Keratinocyte (primary cell): ENCODE data around the gene CRADD. TPM values are rescaled to one million over a fixed set of nuclear protein-coding genes. Genes with fewer than 3 reads are reported as not detected.
"Not testable (repeated sequence)": the region's sequence is repeated elsewhere in the genome, so short reads cannot be mapped to it uniquely, and the experiment has no call there.

Experiments used
- DNase-seq: peaks from one replicate; pipeline ENCODE4 v3.0.0-alpha.2; 2011; ENCODE audit warnings: low read depth, missing footprints, low spot score
- FAIRE-seq: peaks from 2 replicates; lab custom pipeline; 2011; peaks lifted over from hg19 to GRCh38; lab: Jason Lieb, UNC
- H2AFZ ChIP-seq: 2 replicates; pipeline ENCODE4 v1.6.0; 2012; ENCODE audit warnings: low read length, control low read depth, inconsistent platforms; ENCODE audit not compliant: control insufficient read depth
- H3K27ac ChIP-seq: 2 replicates; pipeline ENCODE4 v1.5.1; 2011; ENCODE audit warnings: low read length; ENCODE audit not compliant: control insufficient read depth, insufficient read depth
- H3K27me3 ChIP-seq: 3 replicates; pipeline ENCODE4 v1.6.0; 2011; ENCODE audit warnings: low read length; ENCODE audit not compliant: control insufficient read depth, insufficient read depth; ENCODE audit errors: extremely low read depth
- H3K36me3 ChIP-seq, 2 experiments: 2 replicates in 1 of 2; 3 replicates in 1 of 2; pipeline ENCODE4 v1.5.1; 2011; ENCODE audit warnings: low read length in 2 of 2, mild to moderate bottlenecking in 1 of 2; ENCODE audit not compliant: control insufficient read depth in 2 of 2, insufficient read depth in 2 of 2; ENCODE audit errors: extremely low read depth in 1 of 2
- H3K4me1 ChIP-seq: 3 replicates; pipeline ENCODE4 v1.5.1; 2011; ENCODE audit warnings: low read length; ENCODE audit not compliant: control insufficient read depth, insufficient read depth; ENCODE audit errors: extremely low read depth
- H3K4me2 ChIP-seq: 3 replicates; pipeline ENCODE4 v1.6.0; 2011; ENCODE audit warnings: low read depth, low read length; ENCODE audit not compliant: control insufficient read depth, insufficient read depth; ENCODE audit errors: extremely low read depth
- H3K4me3 ChIP-seq, 3 experiments: fragments of 200-600 bp in 1 of 3; sonication (generic) in 1 of 3; 2 replicates in 2 of 3; 3 replicates in 1 of 3; pipeline ENCODE4 v1.5.1; 2011 to 2016; ENCODE audit warnings: low read length in 3 of 3, mild to moderate bottlenecking in 3 of 3, control low read depth in 2 of 3, inconsistent platforms in 1 of 3, low read depth in 1 of 3, mixed read lengths in 1 of 3, mixed run types in 1 of 3, moderate library complexity in 1 of 3; ENCODE audit not compliant: control insufficient read depth in 2 of 3, insufficient read depth in 2 of 3; ENCODE audit errors: extremely low read depth in 1 of 3
- H3K79me2 ChIP-seq: 2 replicates; pipeline ENCODE4 v1.6.0; 2012; ENCODE audit warnings: low read length; ENCODE audit not compliant: control insufficient read depth, insufficient read depth
- H3K9ac ChIP-seq: 3 replicates; pipeline ENCODE4 v1.6.0; 2011; ENCODE audit warnings: low read length; ENCODE audit not compliant: control insufficient read depth, insufficient read depth; ENCODE audit errors: extremely low read depth
- H3K9me1 ChIP-seq: 3 replicates; pipeline ENCODE4 v1.6.0; 2011; ENCODE audit warnings: low read length; ENCODE audit not compliant: control insufficient read depth, insufficient read depth; ENCODE audit errors: extremely low read depth
- H3K9me3 ChIP-seq: 2 replicates; pipeline ENCODE4 v1.5.1; 2012; ENCODE audit warnings: low read depth, low read length; ENCODE audit not compliant: control insufficient read depth
- H4K20me1 ChIP-seq: 3 replicates; pipeline ENCODE4 v1.6.0; 2011; ENCODE audit warnings: low read length; ENCODE audit not compliant: control insufficient read depth, insufficient read depth; ENCODE audit errors: extremely low read depth
- CTCF ChIP-seq, 3 experiments: IDR thresholded peaks in 1 of 3; conservative IDR thresholded peaks in 1 of 3; optimal IDR thresholded peaks in 1 of 3; 2 replicates in 2 of 3; 3 replicates in 1 of 3; pipeline versions ENCODE3 to v1.5.1; 2011; ENCODE audit warnings: low read length in 3 of 3, mild to moderate bottlenecking in 3 of 3, moderate library complexity in 2 of 3, control low read depth in 1 of 3, inconsistent platforms in 1 of 3; ENCODE audit not compliant: insufficient read depth in 2 of 3; ENCODE audit errors: extremely low read depth in 1 of 3
- EZH2 ChIP-seq: IDR thresholded peaks from one replicate; pipeline ENCODE4 v1.6.1; 2012; ENCODE audit warnings: inconsistent platforms, mild to moderate bottlenecking, low read length, moderate library complexity
- dilution Hi-C: fragments of 300-500 bp; cut with MboI; formaldehyde crosslinking; loops from one replicate; pipeline ENCODE4 v1.7.0; 2020; ENCODE audit warnings: low sequenced_read_pairs; ENCODE audit not compliant: extremely low pct_ligation_motif_present
- polyA plus RNA-seq, 5 experiments: library from polyadenylated mRNA; depleted of rRNA in 3 of 5; stranded (reverse) in 3 of 5; stranded (forward) in 1 of 5; unstranded in 1 of 5; fragments of >200 nt; gene quantifications; 1 replicate in 1 of 5; 2 replicates in 3 of 5; 3 replicates in 1 of 5; pipeline versions ENCODE4 v1.2.1 to v1.2.3, GENCODE V29; 2011 to 2012; ENCODE audit warnings: missing spikeins in 2 of 5, low read depth in 1 of 5, low replicate concordance in 1 of 5

CRADD gene
- polyA plus RNA-seq, 1 donor (not counting 4 experiments of a cell fraction or from before 2014, with no cell fraction given), result 11.2 TPM

GRCh38 chr12:93780101-93780641 lies 103.0 kb downstream of the CRADD start:
- FAIRE-seq, result no peak
- no peak overlapping the region for H3K9ac ChIP-seq
- no peaks in the 10 kb centered on the region for H3K79me2 ChIP-seq
- no peak overlapping the region for H2AFZ ChIP-seq
- no peak overlapping the region for H3K27ac ChIP-seq
- no peaks in the 10 kb centered on the region for H3K9me3 ChIP-seq
- no peaks in the 10 kb centered on the region for H3K27me3 ChIP-seq
- dilution Hi-C loops, result no loop called here
- H3K4me1 ChIP-seq, result peaks cover 42% of the 10 kb centered on the region
- H3K4me3 ChIP-seq, result no peak overlapping the region
- H3K4me2 ChIP-seq, result no peak overlapping the region
- H4K20me1 ChIP-seq, result no peaks in the 10 kb centered on the region
- H3K9me1 ChIP-seq, result no peaks in the 10 kb centered on the region
- no peak for DNase-seq
- H3K36me3 ChIP-seq, result no peaks in the 10 kb centered on the region
- TF ChIP-seq EZH2, result no peak
- TF ChIP-seq CTCF (optimal IDR thresholded peaks at IDR 0.05 in 1 of 3, IDR thresholded peaks at IDR 0.05 in 1 of 3, conservative IDR thresholded peaks at IDR 0.05 in 1 of 3; ENCODE audit: extremely low read depth in 1 of 3, insufficient read depth in 2 of 3, low read length in 3 of 3), result no peak

GRCh38 chr12:93780886-93781285 lies 103.7 kb downstream of the CRADD start:
- H3K4me1 ChIP-seq, result peaks cover 50% of the 10 kb centered on the region
- H3K27ac ChIP-seq, DNase-seq, H3K36me3 ChIP-seq, H3K4me3 ChIP-seq, H3K9ac ChIP-seq, H3K79me2 ChIP-seq, H3K4me2 ChIP-seq, H2AFZ ChIP-seq, H3K9me3 ChIP-seq, H3K27me3 ChIP-seq, FAIRE-seq, H4K20me1 ChIP-seq, dilution Hi-C loops, H3K9me1 ChIP-seq: not testable (repeated sequence)

GRCh38 chr12:93781961-93782360 lies 104.8 kb downstream of the CRADD start:
- DNase-seq, H3K9ac ChIP-seq, H3K36me3 ChIP-seq, H3K4me3 ChIP-seq, H3K27me3 ChIP-seq, H3K9me3 ChIP-seq, H3K79me2 ChIP-seq, H3K27ac ChIP-seq, dilution Hi-C loops, H2AFZ ChIP-seq, H4K20me1 ChIP-seq, H3K9me1 ChIP-seq, FAIRE-seq, H3K4me2 ChIP-seq: not testable (repeated sequence)
- H3K4me1 ChIP-seq, result peaks cover 54% of the 10 kb centered on the region
